GM12892 (cell line): ENCODE data around the gene TECPR1.

Experiments
- POLR2A ChIP-seq: IDR thresholded peaks from 2 replicates; pipeline ENCODE4 v1.6.1; 2011; ENCODE audit warnings: low read depth, low read length, control low read depth
- POLR2AphosphoS5 ChIP-seq: IDR thresholded peaks from 2 replicates; pipeline ENCODE4 v1.6.1; 2011; ENCODE audit warnings: low read depth, low read length, control low read depth

DNA sequence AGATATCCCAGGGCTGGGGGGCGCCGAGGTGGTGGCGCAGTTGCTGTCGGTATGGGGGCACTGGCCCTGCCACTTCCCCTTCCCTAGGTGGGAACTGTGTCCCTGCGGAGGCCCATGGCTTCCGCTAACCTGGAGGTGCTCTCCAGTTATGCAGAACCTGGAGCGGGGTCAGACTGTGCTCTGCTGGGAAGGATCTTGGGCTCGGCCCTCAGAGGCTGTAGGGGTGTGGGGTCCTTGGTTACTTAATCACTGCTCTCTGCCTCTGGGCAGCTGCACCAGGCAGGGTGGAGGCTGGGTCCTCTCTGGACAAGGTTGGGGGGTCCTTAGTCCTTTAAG is 31.8 kb upstream of the TECPR1 start:
- TF ChIP-seq POLR2A, result no peak
- TF ChIP-seq POLR2AphosphoS5, result no peak
